SKM-1 (cell line): Measurements from ENCODE around the gene GLI1.
A peak's percentile ranks its signal among the peaks of the same experiment; 100 is the strongest.
"Not testable (repeated sequence)": the region's sequence is repeated elsewhere in the genome, so short reads cannot be mapped to it uniquely, and the experiment has no call there.

Experiments
- DNase-seq: peaks from one replicate; lab custom pipeline; 2025; ENCODE audit not compliant: unreplicated experiment; lab: John Stamatoyannopoulos, UW

The GLI1 gene

DNA sequence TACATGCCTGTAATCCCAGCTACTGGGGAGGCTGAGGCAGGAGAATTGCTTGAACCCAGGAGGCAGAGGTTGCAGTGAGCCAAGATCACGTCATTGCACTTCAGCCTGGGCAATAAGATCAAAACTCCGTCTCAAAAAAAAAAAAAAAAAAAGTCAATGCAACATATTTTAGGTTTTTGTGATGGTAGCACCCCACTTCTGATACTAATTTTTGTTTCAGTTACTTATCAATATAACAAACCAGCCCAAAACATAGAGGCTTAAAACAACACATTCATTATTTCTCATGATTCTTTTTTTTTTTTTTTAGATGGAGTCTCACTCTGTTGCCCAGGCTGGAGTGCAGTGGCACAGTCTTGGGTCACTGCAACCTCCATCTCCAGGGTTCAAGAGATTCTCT, 18.2 kb upstream of the GLI1 start:
- DNase-seq = not testable (repeated sequence)

DNA sequence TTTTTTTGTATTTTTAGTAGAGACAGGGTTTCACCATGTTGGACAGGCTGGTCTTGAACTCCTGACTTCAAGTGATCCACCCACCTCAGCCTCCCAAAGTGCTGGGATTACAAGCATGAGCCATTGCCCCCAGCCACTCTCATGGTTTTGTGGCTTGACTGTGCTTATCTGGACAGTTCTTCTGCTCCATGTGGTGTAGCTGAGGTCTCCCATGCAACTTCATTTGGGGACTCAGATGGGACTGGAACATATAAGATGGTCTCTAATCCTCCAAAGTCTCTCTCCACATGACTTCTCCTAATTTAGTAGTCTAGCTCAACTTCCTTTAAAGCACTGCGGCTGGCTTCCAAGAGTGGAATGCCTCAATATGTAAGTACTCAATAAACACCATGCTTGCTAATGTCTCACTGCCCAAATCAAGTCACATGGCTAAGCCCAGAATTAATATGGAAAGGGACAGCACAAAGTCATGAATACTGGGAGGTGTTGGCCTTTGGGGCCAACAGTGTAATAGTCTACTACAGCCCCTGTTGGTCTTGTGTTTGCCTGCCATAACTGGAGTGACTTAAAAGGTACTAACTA, 17.6 kb upstream of the GLI1 start:
- DNase-seq = no peak

DNA sequence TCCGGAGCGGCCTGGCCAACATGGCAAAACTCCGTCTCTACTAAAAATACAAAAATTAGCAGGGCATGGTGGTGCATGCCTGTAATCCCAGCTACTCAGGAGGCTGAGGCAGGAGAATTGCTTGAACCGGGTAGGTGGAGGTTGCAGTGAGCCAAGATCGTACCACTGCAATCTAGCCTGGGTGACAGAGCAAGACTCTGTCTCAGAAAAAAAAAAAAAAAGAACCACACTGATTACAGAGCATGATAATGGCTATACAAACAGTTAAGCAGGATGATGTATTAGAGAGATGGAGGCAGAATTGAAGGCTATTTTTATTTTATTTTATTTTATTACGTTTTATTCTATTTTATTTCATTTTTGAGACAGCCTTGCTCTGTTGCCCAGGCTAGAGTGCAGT, 15.2 kb upstream of the GLI1 start:
- not testable (repeated sequence) for DNase-seq

DNA sequence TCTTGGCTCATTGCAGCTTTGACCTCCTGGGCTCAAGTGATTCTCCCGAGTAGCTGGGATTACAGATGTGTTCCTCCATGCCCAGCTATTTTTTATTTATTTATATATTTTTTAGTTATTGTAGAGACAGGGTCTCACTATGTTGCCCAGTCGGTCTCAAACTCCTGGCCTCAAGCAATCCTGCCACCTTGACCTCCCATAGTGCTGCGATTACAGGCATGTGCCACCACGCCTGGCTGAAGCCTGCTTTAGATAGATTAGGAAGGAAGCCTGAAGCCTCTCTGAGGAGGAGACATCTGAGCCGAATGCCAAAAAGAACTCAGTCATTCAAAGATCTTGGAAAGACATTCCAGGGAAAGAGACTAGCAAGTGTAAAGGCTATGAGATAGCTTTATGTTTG, 14.8 kb upstream of the GLI1 start:
- no peak for DNase-seq

DNA sequence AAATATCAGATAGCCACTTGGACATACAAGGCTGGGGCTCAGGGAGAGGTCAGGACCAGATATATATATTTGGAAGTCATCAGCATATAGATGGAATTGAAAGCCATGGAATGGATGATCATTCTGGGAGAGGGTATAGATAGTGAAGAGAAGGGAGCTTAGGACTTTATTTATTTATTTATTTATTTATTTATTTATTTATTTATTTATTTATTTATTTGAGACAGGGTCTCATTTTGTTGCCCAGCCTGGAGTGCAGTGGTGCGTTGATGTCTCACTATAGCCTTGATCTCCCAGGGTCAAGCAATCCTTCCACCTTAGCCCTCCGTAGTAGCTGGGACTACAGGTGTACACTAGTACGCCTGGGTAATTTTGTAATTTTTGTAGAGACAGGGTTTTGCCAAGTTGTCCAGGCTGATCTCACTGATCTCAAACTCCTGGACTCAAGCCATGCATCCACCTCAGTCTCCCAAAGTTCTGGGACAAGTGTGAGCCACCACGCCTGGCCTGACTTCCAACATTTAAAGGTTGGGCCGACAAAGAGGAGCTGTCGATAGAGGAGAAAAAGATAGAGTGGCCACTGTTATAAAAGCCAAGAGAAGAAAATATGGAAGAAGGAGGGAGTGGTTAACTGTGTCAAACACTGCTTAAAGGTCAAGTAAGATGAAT, 13.2 kb upstream of the GLI1 start:
- DNase-seq = no peak

DNA sequence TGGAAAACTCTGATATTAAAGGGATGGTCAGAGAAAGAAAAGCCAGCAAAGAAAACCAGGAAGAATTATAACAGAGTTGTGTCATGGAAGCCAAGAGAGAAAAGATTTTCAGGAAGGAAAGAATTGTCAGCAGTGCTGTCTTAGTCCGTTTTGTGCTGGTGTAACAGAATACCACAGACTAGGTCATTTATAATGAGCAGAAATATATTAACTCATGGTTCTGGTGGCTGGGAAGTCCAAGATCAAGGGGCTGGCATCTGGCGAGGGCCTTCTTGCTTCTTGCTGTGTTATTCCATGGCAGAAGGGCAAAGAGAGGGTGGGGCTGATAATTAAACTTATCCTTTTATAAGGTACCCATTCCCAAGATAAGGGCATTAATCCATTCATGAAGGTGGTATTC, 10.9 kb upstream of the GLI1 start:
- DNase-seq = no peak

DNA sequence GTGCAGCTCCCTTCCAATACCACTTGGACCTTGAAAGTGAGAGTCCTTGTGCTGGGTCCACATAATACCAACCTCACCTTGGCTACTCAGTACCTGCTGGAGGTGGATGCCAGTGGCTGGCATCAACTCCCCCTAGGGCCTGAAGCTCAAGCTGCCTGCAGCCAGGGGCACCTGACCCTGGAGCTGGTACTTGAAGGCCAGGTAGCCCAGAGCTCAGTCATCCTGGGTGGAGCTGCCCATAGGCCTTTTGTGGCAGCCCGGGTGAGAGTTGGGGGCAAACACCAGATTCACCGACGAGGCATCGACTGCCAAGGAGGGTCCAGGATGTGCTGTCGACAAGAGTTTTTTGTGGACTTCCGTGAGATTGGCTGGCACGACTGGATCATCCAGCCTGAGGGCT, 10.2 kb upstream of the GLI1 start:
- no peak for DNase-seq

DNA sequence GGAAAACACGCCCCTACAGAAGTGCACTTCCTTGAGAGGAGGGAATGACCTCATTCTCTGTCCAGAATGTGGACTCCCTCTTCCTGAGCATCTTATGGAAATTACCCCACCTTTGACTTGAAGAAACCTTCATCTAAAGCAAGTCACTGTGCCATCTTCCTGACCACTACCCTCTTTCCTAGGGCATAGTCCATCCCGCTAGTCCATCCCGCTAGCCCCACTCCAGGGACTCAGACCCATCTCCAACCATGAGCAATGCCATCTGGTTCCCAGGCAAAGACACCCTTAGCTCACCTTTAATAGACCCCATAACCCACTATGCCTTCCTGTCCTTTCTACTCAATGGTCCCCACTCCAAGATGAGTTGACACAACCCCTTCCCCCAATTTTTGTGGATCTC, 9.5 kb upstream of the GLI1 start:
- no peak for DNase-seq

DNA sequence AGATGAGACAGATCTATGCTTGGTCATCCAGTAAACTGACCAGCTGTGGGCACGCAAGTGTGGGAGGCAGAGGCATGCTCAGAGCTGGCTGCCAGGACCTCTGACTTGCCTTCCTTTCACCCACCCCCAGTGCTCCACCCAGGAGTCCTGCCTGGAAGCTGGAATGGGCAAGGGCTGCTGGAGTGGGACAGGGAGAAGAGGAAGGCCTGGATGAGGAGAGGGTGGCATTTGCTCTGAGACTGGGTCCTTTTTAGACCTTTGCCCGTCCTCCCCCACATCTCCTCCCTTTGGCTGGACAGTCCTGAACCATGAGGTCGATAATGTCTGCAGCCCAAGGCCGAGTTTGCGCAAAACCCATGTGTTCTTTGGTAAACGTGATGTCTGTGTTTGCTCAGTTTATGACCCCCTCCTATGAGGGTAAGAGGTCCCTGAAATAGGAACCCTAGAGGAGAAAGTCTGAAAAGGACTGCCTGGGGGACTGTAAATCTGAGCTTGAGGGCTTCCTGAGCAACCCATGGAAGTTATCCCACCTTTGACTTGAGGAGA, 8.3 kb upstream of the GLI1 start:
- no peak for DNase-seq

DNA sequence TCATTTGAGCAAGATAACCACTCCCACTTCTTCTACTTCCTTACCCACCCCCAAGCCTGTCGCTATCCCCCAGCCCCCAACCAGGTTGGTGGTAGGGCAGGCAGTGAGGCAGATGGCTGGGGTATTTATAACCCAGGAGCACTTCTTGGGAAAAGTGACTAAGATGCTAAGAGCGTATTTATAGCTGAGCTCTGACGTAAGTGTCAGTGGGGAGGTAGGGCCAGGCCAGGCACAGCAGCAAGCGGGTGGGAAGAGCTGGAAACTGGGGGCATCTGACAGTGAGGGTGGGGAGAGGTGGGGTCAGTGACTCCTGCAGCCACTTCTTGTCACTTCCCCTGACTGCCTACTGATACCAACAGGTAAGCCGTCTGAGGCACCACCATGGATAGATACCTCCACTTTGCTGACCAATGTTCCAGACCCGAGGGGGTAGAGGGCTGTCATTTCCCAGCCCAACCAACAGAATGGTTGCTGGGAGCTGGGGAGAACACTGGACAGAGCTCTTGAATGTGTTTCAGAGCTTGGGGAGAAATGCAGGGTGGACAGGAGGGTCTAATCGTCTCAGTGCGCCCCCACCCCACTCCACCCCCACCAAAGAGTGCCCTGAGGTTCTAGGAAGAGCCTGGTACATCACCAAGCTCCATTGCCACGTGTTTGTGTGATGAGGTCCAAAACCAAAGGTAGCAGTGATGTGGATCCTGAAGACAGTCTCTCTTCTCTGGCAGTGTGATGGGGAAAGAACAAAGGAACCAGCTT, 7.2 kb upstream of the GLI1 start:
- no peak for DNase-seq

DNA sequence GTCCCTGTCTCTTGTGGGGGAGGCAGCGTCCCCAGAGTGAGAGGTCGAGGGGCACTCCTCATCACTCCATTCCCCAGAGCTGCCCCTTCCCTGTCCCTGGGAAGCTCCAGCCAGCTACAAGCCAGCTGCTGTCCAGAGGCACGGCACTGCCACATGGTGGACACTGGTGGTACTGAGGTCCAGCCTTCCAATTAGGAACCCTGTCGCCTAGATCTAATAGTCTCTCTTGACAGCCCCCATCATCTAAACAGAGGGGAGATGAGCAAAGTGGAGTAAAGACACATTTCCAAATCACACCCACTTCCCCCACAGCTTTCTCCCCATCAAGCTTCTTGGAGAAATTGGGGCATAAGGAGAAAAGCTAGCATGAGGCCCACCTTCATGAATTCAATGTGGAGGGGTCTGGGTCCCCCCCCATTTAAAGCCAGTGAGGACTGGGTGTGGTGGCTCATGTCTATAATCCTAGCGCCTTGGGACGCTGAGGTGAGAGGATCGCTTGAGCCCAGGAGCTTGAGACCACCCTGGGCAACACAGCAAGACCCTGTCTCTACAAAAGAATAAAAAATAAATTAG, 6.6 kb upstream of the GLI1 start:
- no peak for DNase-seq

DNA sequence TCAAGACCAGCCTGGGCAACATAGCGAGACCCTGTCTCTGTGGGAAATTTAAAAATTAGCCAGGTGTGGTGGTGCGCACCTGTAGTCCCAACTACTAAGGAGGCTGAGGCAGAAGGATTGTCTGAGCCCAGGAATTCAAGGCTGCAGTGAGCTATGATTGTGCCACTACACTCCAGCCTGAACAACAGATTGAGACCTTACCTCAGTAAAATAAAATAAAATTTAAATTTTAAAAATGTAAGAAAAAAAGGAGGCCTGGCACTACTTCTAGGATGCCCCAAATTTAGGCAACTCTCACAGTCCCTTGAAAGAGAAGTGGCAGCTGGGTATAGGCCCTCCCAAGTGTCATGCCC, 5.4 kb upstream of the GLI1 start:
- DNase-seq = no peak

DNA sequence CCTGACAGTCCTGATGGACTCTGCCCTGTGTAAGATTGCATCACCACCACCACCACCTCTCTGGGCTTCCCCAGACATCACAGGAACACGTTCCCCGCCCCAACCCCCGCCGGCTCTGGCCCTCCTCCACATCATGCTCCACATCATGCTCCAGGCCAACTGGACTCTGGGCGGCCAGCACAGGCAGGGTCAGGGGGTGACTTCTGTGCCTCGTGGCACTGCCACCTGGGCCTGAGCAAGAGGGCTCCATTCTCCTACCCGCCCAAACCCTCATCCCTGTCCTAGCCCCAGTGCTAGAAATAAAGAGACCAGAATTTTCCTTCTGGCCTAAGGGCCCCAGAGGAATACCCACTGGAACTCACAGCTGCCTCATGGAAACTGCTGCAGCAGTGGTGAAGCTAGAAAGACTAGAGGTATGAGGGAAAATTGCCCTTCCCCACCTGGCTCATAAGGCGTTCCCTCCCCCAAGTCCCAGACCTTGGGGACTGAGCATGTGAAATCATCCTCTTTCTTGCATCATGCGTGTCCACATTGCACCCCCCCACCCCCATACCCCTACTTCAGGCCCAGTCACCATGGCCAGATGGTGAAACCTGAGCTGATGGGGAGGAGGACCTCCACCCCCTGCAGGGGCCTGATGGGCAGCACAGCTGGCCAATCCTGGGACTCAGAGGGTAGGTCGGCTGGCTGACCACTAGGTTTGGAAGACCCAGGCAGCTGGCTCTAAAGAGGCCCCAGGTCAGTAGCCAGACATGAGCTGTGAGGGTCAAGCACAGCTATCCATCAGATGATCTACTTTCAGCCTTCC, 4.8 kb upstream of the GLI1 start, which contains the start of gene INHBE:
Gene INHBE (plus strand): TSS at position 742 of the 808 bp plus-strand sequence. CDS start 230 bp downstream, outside the sequence.
- no peak for DNase-seq

DNA sequence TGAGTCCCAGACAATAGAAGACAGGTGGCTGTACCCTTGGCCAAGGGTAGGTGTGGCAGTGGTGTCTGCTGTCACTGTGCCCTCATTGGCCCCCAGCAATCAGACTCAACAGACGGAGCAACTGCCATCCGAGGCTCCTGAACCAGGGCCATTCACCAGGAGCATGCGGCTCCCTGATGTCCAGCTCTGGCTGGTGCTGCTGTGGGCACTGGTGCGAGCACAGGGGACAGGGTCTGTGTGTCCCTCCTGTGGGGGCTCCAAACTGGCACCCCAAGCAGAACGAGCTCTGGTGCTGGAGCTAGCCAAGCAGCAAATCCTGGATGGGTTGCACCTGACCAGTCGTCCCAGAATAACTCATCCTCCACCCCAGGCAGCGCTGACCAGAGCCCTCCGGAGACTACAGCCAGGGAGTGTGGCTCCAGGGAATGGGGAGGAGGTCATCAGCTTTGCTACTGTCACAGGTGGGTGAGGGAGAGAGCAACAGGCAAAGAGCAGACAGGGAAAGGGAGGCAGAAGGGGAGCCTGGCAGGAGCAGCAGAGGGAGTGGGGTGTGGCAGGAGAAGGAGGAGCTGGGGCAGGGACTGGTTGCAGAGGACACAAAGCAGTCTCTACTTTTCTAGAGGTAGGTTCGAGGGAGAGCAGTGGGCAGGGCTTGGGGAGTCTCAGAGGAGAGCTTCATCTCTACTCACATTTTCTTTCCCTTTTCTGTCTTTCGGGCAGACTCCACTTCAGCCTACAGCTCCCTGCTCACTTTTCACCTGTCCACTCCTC, 4.0 kb upstream of the GLI1 start:
- DNase-seq = no peak

DNA sequence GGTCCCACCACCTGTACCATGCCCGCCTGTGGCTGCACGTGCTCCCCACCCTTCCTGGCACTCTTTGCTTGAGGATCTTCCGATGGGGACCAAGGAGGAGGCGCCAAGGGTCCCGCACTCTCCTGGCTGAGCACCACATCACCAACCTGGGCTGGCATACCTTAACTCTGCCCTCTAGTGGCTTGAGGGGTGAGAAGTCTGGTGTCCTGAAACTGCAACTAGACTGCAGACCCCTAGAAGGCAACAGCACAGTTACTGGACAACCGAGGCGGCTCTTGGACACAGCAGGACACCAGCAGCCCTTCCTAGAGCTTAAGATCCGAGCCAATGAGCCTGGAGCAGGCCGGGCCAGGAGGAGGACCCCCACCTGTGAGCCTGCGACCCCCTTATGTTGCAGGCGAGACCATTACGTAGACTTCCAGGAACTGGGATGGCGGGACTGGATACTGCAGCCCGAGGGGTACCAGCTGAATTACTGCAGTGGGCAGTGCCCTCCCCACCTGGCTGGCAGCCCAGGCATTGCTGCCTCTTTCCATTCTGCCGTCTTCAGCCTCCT, 3.4 kb upstream of the GLI1 start:
- DNase-seq = no peak

DNA sequence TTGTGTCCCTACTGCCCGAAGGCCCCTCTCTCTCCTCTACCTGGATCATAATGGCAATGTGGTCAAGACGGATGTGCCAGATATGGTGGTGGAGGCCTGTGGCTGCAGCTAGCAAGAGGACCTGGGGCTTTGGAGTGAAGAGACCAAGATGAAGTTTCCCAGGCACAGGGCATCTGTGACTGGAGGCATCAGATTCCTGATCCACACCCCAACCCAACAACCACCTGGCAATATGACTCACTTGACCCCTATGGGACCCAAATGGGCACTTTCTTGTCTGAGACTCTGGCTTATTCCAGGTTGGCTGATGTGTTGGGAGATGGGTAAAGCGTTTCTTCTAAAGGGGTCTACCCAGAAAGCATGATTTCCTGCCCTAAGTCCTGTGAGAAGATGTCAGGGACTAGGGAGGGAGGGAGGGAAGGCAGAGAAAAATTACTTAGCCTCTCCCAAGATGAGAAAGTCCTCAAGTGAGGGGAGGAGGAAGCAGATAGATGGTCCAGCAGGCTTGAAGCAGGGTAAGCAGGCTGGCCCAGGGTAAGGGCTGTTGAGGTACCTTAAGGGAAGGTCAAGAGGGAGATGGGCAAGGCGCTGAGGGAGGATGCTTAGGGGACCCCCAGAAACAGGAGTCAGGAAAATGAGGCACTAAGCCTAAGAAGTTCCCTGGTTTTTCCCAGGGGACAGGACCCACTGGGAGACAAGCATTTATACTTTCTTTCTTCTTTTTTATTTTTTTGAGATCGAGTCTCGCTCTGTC, 2.7 kb upstream of the GLI1 start:
- DNase-seq = no peak

DNA sequence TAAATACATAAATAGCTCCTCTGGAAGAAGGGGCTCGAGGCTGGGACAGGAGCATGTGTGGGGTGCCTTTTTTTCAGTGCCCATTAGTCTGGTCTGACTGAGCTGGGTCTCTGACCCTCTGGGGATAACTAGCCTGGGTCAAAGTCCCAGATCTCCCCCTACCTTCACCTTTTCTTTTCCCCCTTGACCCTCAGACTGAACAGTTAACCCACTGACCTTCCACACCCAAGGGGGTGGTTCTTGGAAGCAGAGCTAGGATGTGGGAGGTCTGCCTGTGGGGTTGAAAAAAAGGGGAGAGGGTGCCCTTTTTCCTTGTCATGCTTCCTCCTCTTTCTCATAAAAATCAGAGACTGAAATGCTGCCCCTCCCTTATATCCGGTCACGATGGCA, 925 bp upstream of the GLI1 start:
- DNase-seq = no peak

DNA sequence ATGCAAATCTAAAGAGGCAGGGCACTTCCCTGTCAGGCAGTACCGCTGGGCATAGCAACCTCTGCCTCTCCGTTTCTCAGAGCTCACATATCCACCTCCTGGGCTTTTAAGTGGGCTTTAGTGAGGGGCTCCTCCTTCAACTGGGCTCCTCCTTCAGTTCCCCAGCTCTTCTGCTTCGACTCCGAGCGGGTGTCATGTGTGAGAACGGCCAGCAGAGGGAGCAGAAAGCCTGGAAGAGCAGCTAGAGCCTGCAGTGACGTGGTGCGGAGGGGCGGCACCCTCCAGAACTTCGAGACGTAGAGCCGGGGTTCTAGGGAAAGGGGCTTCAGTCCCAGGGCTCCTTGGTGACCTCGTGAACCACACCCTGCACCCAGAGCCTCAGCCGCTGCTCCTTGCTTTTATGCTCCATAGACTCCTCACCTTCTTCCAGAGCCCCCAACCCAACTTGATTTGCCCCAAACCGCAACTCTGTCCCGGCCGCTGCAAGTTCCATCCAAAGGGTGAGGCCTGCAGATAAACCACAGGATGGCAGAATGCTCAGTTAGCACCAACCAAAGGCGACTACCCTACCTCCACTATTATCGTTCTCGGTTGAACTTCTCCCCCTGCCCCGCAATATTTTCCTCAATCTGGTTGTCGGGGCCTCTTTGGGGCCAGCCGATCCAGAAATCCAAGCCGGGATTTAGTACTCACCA, 383 bp upstream of the GLI1 start:
- DNase-seq = peak; percentile 30

DNA sequence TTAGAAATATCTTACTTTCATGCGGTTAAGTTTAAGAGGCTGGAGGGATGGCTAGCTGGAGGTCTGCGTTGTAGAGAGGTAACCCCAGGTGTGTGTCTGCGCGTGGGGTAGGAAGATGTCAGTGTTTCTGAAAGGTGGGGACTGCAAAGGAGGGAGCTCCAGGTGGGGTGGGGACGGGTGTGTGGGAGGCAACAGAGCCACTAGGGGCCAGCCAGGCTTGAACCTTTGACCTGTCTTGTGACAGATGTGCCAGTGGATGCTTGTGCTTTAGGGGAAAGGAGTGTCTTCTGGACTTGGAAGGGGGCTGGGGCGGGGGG, 841 bp downstream of the GLI1 start:
- no peak for DNase-seq
